Fibroblast of the aortic adventitia (primary cell): ENCODE results near the gene IMPG1. TPM values are rescaled to one million over a fixed set of nuclear protein-coding genes. Genes with fewer than 3 reads are reported as not detected.

ENCODE experiments used
- DNase-seq: peaks from one replicate; pipeline ENCODE4 v3.0.0-alpha.2; 2010; ENCODE audit warnings: low read depth
- H3K4me3 ChIP-seq: 2 replicates; pipeline ENCODE4 v1.5.1; 2011; ENCODE audit warnings: low read depth, mild to moderate bottlenecking, control low read depth, low read length, moderate library complexity
- CTCF ChIP-seq: IDR thresholded peaks from 2 replicates; pipeline ENCODE4 v1.5.1; 2011; ENCODE audit warnings: mild to moderate bottlenecking, low read length, control low read depth, inconsistent platforms; ENCODE audit not compliant: insufficient read depth
- total RNA-seq: library from RNA; depleted of rRNA; stranded (reverse); fragments of >200 nt; gene quantifications from 2 replicates; pipeline ENCODE4 v1.2.3, GENCODE V29; 2012; ENCODE audit warnings: low replicate concordance

IMPG1 gene
- total RNA-seq, 1 donor = not detected

DNA sequence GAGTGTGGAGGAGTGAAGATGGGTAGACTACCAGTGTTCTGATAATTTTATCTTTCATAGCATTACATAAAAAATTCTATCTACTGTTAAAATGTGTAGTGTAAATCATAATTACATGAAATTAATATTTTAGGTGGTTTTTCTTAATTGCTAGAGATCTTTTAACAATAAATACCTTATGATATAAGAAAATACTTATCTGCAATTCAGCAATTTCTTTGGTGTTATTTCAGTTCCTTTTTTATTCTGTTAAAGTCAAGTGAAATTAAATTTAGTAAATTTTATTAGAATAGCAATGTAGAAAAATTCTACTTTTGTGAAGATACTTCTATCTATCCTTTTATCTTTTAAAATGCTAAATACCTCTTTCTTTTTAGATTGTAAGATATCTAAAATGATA lies 104.3 kb downstream of the IMPG1 start:
- H3K4me3 ChIP-seq = no peak overlapping the region
- DNase-seq = no peak
- TF ChIP-seq CTCF = no peak

DNA sequence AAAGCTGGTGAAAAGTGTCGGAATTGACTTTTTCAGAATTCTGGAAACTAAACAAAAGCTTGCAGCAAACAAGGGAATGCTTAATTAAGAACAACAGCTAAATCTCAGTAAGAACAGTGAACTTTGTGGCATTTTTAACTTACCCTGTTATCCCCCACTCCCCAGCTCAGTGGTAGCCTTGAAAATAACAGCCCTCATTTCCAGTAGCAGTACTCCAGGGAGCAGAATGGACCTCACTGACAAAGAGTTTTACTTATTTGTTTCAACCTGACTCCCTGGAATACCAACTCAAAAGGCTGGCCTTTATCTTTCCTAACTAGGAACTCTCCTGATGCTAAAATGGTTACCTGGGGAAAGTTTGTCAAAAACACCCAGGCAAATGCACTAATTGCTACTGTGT lies 108.9 kb downstream of the IMPG1 start:
- no peak for TF ChIP-seq CTCF
- no peak overlapping the region for H3K4me3 ChIP-seq
- no peak for DNase-seq

- H3K4me3 ChIP-seq = no peak overlapping the region
- DNase-seq = peak; percentile 8
- TF ChIP-seq CTCF = no peak
Observed at GRCh38 chr6:75952128-75952527, 120.3 kb downstream of the IMPG1 start.

DNA sequence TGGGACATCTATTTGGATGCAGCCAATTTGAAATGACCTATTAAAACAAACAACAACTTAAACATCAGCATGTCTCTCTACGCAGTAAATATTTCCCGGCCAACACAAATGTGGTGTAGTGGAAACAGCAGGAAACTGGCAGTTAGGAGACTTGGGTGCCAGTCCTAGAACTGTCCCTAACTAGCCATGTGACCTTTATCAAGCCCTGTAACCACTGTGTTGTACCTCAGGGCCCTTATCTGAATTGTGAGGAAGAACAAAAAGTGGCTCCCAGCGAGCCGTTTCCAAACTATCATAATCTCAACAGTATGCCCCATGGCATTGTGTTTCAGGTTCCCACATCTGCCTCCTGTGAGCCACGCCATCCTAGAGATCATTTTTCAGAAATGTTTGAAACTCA lies 124.5 kb downstream of the IMPG1 start:
- no peak for DNase-seq
- TF ChIP-seq CTCF = no peak
- H3K4me3 ChIP-seq = no peak overlapping the region

- no peak for DNase-seq
- TF ChIP-seq CTCF = no peak
- H3K4me3 ChIP-seq = no peak overlapping the region
Observed at GRCh38 chr6:75946146-75946831, 126.2 kb downstream of the IMPG1 start.

DNA sequence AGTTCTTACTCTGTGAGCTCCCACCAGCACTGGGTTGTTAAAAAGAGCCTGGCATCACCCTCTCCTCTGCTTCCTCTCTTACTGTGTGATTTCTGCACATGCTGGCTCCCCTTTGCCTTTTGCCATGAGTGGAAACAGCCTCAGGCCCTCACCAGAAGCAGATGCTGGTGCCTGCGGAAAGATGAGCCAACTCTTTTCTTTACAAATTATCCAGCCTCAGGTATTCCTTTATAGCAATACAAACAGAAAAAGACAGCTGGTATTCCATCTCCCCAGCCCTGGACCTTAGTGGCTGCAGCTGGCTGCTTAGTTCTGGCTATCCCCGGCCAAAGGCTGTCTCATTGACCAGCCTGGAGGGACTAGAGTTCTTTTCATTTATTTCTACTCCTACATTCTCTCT lies 129.1 kb downstream of the IMPG1 start:
- no peak for TF ChIP-seq CTCF

GRCh38 chr6:75941509-75941908 lies 131.0 kb downstream of the IMPG1 start:
- H3K4me3 ChIP-seq = no peak overlapping the region
- DNase-seq = no peak
- TF ChIP-seq CTCF = no peak

More for the DNA sequence above, 129.1 kb downstream of the IMPG1 start:
- H3K4me3 ChIP-seq = no peak overlapping the region
- DNase-seq = no peak
